GM23338 (cell line): ENCODE data around the gene ADGRD1. TPM values are rescaled to one million over a fixed set of nuclear protein-coding genes. Genes with fewer than 3 reads are reported as not detected.

Experiments
- ATAC-seq: fragments of 200-7000 bp; cut with Tn5 transposase; 3 replicates; pipeline ENCODE4 v1.9.1; 2020
- DNase-seq: peaks from one replicate; pipeline ENCODE4 v3.0.0-alpha.2; 2015; ENCODE audit warnings: low spot score
- H2AFZ ChIP-seq: fragments of 200-600 bp; sonication (generic); 2 replicates; pipeline ENCODE4 v1.8.0; 2016; ENCODE audit warnings: antibody characterized with exemption, mild to moderate bottlenecking, moderate library complexity
- H3F3A ChIP-seq: fragments of 200-600 bp; sonication (generic); replicated peaks from 2 replicates; pipeline ENCODE4 v1.8.0; 2017; ENCODE audit warnings: antibody characterized with exemption, mixed run types, low read depth
- H3K27ac ChIP-seq: fragments of 200-600 bp; sonication (generic); 2 replicates; pipeline ENCODE4 v1.6.1; 2016; ENCODE audit warnings: low read depth
- H3K27me3 ChIP-seq: fragments of 200-600 bp; sonication (generic); 2 replicates; pipeline ENCODE4 v1.8.0; 2016; ENCODE audit warnings: mild to moderate bottlenecking, mixed run types, moderate library complexity; ENCODE audit not compliant: insufficient read depth
- H3K36me3 ChIP-seq: fragments of 200-600 bp; sonication (generic); 2 replicates; pipeline ENCODE4 v1.8.0; 2016; ENCODE audit warnings: mild to moderate bottlenecking; ENCODE audit not compliant: insufficient read depth
- H3K4me1 ChIP-seq: fragments of 200-600 bp; sonication (generic); 2 replicates; pipeline ENCODE4 v1.8.0; 2016; ENCODE audit warnings: mild to moderate bottlenecking, moderate library complexity; ENCODE audit not compliant: insufficient read depth
- H3K4me2 ChIP-seq: fragments of 200-600 bp; sonication (generic); 2 replicates; pipeline ENCODE4 v1.7.1; 2017; ENCODE audit warnings: mixed run types
- H3K4me3 ChIP-seq: fragments of 200-600 bp; sonication (generic); 2 replicates; pipeline ENCODE4 v1.6.1; 2016; ENCODE audit warnings: mixed run types
- H3K79me2 ChIP-seq: fragments of 200-600 bp; sonication (generic); replicated peaks from 2 replicates; pipeline ENCODE4 v1.8.0; 2017; ENCODE audit warnings: mild to moderate bottlenecking; ENCODE audit not compliant: insufficient read depth
- H3K9me2 ChIP-seq: fragments of 200-600 bp; sonication (generic); 2 replicates; pipeline ENCODE4 v1.8.0; 2017; ENCODE audit not compliant: insufficient read depth
- H4K20me1 ChIP-seq: fragments of 200-600 bp; sonication (generic); replicated peaks from 2 replicates; pipeline ENCODE4 v1.8.0; 2017; ENCODE audit warnings: mild to moderate bottlenecking; ENCODE audit not compliant: insufficient read depth
- H3K27ac Mint-ChIP-seq: 2 replicates; pipeline ENCODE4 v1.8.0; 2020; ENCODE audit warnings: inconsistent platforms, mild to moderate bottlenecking, moderate library complexity, mixed read lengths
- H3K27me3 Mint-ChIP-seq: 3 replicates; pipeline ENCODE4 v1.8.0; 2022; ENCODE audit warnings: low read depth, mild to moderate bottlenecking, moderate library complexity, mixed read lengths, inconsistent platforms; ENCODE audit not compliant: insufficient read depth, poor library complexity
- H3K36me3 Mint-ChIP-seq: 3 replicates; pipeline ENCODE4 v1.8.0; 2021; ENCODE audit warnings: low read depth, mild to moderate bottlenecking, inconsistent platforms, moderate library complexity, mixed read lengths
- H3K4me1 Mint-ChIP-seq: 3 replicates; pipeline ENCODE4 v1.8.0; 2020; ENCODE audit warnings: mild to moderate bottlenecking, inconsistent platforms, mixed read lengths
- H3K4me3 Mint-ChIP-seq: 3 replicates; pipeline ENCODE4 v1.8.0; 2021; ENCODE audit warnings: moderate library complexity, mild to moderate bottlenecking, inconsistent platforms, mixed read lengths
- H3K9me3 Mint-ChIP-seq: 3 replicates; pipeline ENCODE4 v1.8.0; 2020; ENCODE audit warnings: moderate library complexity, mild to moderate bottlenecking, inconsistent platforms, mixed read lengths
- CREB1 ChIP-seq: fragments of 250-450 bp; sonication (Bioruptor Pico); IDR thresholded peaks from 2 replicates; pipeline ENCODE4 v1.5.0; 2020; ENCODE audit warnings: low read depth, mild to moderate bottlenecking, moderate library complexity
- EZH2 ChIP-seq: fragments of 200-600 bp; sonication (generic); IDR thresholded peaks from one replicate; pipeline ENCODE4 v1.8.0; 2017; ENCODE audit warnings: antibody characterized with exemption, mild to moderate bottlenecking, low read depth; ENCODE audit not compliant: unreplicated experiment
- EZH2phosphoT487 ChIP-seq: fragments of 200-600 bp; sonication (generic); IDR thresholded peaks from one replicate; pipeline ENCODE4 v1.8.1; 2018; ENCODE audit warnings: antibody characterized with exemption; ENCODE audit not compliant: unreplicated experiment
- JUNB ChIP-seq: IDR thresholded peaks from one replicate; pipeline ENCODE4 v1.6.1; 2016; ENCODE audit warnings: antibody characterized with exemption; ENCODE audit not compliant: unreplicated experiment
- NANOG ChIP-seq: IDR thresholded peaks from 2 replicates; pipeline ENCODE4 v1.6.1; 2016; ENCODE audit warnings: antibody characterized with exemption, borderline replicate concordance
- POLR2AphosphoS5 ChIP-seq: IDR thresholded peaks from 2 replicates; pipeline ENCODE4 v1.6.1; 2016; ENCODE audit warnings: antibody characterized with exemption, low read depth
- REST ChIP-seq: IDR thresholded peaks from one replicate; pipeline ENCODE4 v1.6.1; 2018; ENCODE audit warnings: antibody characterized with exemption; ENCODE audit not compliant: unreplicated experiment
- STAT1 ChIP-seq: IDR thresholded peaks from one replicate; pipeline ENCODE4 v1.6.1; 2016; ENCODE audit warnings: antibody characterized with exemption; ENCODE audit not compliant: unreplicated experiment
- ZNF114 ChIP-seq: fragments of 250-450 bp; sonication (Bioruptor Pico); IDR thresholded peaks from 2 replicates; pipeline ENCODE4 v1.5.0; 2020; ENCODE audit warnings: mild to moderate bottlenecking, moderate library complexity
- ZNF331 ChIP-seq: fragments of 250-450 bp; sonication (Bioruptor Pico); IDR thresholded peaks from 2 replicates; pipeline ENCODE4 v1.5.0; 2020; ENCODE audit warnings: low read depth, mild to moderate bottlenecking, moderate library complexity
- polyA plus RNA-seq: library from polyadenylated mRNA; unstranded; fragments of >200 nt; fragmentation: Nextera tagmentation; extraction: Ambion mirVana; gene quantifications from 2 replicates; pipeline ENCODE4 v1.2.1, GENCODE V29; 2016
- total RNA-seq: library from RNA; depleted of rRNA; stranded (reverse); fragments of >200 nt; shearing (Covaris generic); gene quantifications from 2 replicates; pipeline ENCODE4 v1.2.3, GENCODE V29; 2014
- TF ChIP-seq, protein P1 (sequence below): fragments of 250-450 bp; sonication (Bioruptor Pico); IDR thresholded peaks from 2 replicates; pipeline ENCODE4 v1.5.0; 2020; ENCODE audit warnings: mild to moderate bottlenecking, moderate library complexity
- TF ChIP-seq, protein P2 (sequence below), 2 experiments: fragments of 200-600 bp in 1 of 2; sonication (generic) in 1 of 2; conservative IDR thresholded peaks; 2 replicates each; pipeline versions ENCODE4 v1.5.1 to v1.6.1; 2016 to 2017; ENCODE audit warnings: antibody characterized with exemption in 2 of 2, low read depth in 2 of 2, mild to moderate bottlenecking in 2 of 2, moderate library complexity in 1 of 2
- TF ChIP-seq, protein P3 (sequence below): IDR thresholded peaks from 2 replicates; pipeline ENCODE4 v1.6.1; 2016; ENCODE audit warnings: antibody characterized with exemption

The ADGRD1 gene
- total and polyA plus RNA-seq, 2 experiments from 2014 or later = 1.4 TPM; not detected in 1

GRCh38 chr12:131049002-131049401, 95.3 kb downstream of the ADGRD1 start:
- Histone ChIP-seq H3K79me2 (no peaks in the 10 kb centered on the region), H3K4me1 (no peaks in the 10 kb centered on the region), H3K27me3 (no peaks in the 10 kb centered on the region), H4K20me1 (no peaks in the 10 kb centered on the region), H3K4me3 (no peak overlapping the region), H3F3A (no peaks in the 10 kb centered on the region), H3K27ac (no peak overlapping the region), H3K36me3 (no peaks in the 10 kb centered on the region), H3K4me2 (no peak overlapping the region), H3K9me2 (no peaks in the 10 kb centered on the region), H2AFZ (no peak overlapping the region)
- Mint-ChIP-seq H3K4me1 (peaks cover 6% of the 10 kb centered on the region; the same call in 1 of the 3 replicates), H3K27ac (no peak overlapping the region), H3K4me3 (no peak overlapping the region), H3K27me3 (peaks cover 11% of the 10 kb centered on the region), H3K36me3 (no peaks in the 10 kb centered on the region), H3K9me3 (peaks cover 5% of the 10 kb centered on the region; the same call in 2 of the 3 replicates)
- ATAC-seq (no peak), DNase-seq (no peak)
- TF ChIP-seq, protein P1, sequence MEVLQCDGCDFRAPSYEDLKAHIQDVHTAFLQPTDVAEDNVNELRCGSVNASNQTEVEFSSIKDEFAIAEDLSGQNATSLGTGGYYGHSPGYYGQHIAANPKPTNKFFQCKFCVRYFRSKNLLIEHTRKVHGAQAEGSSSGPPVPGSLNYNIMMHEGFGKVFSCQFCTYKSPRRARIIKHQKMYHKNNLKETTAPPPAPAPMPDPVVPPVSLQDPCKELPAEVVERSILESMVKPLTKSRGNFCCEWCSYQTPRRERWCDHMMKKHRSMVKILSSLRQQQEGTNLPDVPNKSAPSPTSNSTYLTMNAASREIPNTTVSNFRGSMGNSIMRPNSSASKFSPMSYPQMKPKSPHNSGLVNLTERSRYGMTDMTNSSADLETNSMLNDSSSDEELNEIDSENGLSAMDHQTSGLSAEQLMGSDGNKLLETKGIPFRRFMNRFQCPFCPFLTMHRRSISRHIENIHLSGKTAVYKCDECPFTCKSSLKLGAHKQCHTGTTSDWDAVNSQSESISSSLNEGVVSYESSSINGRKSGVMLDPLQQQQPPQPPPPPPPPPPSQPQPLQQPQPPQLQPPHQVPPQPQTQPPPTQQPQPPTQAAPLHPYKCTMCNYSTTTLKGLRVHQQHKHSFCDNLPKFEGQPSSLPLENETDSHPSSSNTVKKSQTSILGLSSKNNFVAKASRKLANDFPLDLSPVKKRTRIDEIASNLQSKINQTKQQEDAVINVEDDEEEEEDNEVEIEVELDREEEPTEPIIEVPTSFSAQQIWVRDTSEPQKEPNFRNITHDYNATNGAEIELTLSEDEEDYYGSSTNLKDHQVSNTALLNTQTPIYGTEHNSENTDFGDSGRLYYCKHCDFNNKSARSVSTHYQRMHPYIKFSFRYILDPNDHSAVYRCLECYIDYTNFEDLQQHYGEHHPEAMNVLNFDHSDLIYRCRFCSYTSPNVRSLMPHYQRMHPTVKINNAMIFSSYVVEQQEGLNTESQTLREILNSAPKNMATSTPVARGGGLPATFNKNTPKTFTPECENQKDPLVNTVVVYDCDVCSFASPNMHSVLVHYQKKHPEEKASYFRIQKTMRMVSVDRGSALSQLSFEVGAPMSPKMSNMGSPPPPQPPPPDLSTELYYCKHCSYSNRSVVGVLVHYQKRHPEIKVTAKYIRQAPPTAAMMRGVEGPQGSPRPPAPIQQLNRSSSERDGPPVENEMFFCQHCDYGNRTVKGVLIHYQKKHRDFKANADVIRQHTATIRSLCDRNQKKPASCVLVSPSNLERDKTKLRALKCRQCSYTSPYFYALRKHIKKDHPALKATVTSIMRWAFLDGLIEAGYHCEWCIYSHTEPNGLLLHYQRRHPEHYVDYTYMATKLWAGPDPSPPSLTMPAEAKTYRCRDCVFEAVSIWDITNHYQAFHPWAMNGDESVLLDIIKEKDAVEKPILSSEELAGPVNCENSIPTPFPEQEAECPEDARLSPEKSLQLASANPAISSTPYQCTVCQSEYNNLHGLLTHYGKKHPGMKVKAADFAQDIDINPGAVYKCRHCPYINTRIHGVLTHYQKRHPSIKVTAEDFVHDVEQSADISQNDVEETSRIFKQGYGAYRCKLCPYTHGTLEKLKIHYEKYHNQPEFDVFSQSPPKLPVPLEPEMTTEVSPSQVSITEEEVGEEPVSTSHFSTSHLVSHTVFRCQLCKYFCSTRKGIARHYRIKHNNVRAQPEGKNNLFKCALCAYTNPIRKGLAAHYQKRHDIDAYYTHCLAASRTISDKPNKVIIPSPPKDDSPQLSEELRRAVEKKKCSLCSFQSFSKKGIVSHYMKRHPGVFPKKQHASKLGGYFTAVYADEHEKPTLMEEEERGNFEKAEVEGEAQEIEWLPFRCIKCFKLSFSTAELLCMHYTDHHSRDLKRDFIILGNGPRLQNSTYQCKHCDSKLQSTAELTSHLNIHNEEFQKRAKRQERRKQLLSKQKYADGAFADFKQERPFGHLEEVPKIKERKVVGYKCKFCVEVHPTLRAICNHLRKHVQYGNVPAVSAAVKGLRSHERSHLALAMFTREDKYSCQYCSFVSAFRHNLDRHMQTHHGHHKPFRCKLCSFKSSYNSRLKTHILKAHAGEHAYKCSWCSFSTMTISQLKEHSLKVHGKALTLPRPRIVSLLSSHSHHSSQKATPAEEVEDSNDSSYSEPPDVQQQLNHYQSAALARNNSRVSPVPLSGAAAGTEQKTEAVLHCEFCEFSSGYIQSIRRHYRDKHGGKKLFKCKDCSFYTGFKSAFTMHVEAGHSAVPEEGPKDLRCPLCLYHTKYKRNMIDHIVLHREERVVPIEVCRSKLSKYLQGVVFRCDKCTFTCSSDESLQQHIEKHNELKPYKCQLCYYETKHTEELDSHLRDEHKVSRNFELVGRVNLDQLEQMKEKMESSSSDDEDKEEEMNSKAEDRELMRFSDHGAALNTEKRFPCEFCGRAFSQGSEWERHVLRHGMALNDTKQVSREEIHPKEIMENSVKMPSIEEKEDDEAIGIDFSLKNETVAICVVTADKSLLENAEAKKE (CRISPR knock-in tag) = no peak
- TF ChIP-seq EZH2phosphoT487 (no peak), ZNF331 (CRISPR knock-in tag) (no peak), ZNF114 (CRISPR knock-in tag) (no peak), POLR2AphosphoS5 (no peak), NANOG (no peak), EZH2 (no peak), CREB1 (no peak), JUNB (no peak), STAT1 (no peak), REST (no peak)
- TF ChIP-seq, protein P2, sequence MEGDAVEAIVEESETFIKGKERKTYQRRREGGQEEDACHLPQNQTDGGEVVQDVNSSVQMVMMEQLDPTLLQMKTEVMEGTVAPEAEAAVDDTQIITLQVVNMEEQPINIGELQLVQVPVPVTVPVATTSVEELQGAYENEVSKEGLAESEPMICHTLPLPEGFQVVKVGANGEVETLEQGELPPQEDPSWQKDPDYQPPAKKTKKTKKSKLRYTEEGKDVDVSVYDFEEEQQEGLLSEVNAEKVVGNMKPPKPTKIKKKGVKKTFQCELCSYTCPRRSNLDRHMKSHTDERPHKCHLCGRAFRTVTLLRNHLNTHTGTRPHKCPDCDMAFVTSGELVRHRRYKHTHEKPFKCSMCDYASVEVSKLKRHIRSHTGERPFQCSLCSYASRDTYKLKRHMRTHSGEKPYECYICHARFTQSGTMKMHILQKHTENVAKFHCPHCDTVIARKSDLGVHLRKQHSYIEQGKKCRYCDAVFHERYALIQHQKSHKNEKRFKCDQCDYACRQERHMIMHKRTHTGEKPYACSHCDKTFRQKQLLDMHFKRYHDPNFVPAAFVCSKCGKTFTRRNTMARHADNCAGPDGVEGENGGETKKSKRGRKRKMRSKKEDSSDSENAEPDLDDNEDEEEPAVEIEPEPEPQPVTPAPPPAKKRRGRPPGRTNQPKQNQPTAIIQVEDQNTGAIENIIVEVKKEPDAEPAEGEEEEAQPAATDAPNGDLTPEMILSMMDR (conservative IDR thresholded peaks at IDR 0.05; ENCODE audit: low read depth in 2 of 2) = no peak
- TF ChIP-seq, protein P3, sequence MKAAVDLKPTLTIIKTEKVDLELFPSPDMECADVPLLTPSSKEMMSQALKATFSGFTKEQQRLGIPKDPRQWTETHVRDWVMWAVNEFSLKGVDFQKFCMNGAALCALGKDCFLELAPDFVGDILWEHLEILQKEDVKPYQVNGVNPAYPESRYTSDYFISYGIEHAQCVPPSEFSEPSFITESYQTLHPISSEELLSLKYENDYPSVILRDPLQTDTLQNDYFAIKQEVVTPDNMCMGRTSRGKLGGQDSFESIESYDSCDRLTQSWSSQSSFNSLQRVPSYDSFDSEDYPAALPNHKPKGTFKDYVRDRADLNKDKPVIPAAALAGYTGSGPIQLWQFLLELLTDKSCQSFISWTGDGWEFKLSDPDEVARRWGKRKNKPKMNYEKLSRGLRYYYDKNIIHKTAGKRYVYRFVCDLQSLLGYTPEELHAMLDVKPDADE = no peak
